CD4-positive, alpha-beta T cell treated with Interleukin-2 at 100 ng/mL for 4 hours (primary cell): ENCODE results near the gene AP1G1.
"Not testable (repeated sequence)": the region's sequence is repeated elsewhere in the genome, so short reads cannot be mapped to it uniquely, and the experiment has no call there.

Experiments
- DNase-seq: peaks from one replicate; pipeline ENCODE4 v3.0.0-alpha.2; 2020; ENCODE audit warnings: low spot score

Gene AP1G1

GRCh38 chr16:71808593-71809459, at the start of gene AP1G1:
Gene AP1G1, minus strand, starts transcription at chr16:71808834. Its CDS starts 19,355 bp downstream, at chr16:71789479.
- peak; percentile 97 for DNase-seq

GRCh38 chr16:71855937-71856662, 47.5 kb upstream of the AP1G1 start:
- DNase-seq, result peak; percentile 65

GRCh38 chr16:71854369-71854948, 45.8 kb upstream of the AP1G1 start:
- DNase-seq, result no peak

- DNase-seq, result no peak
Measured at GRCh38 chr16:71853413-71853812, 44.8 kb upstream of the AP1G1 start.

- DNase-seq, result no peak
Measured at GRCh38 chr16:71852561-71852960, 43.9 kb upstream of the AP1G1 start.

GRCh38 chr16:71852158-71852557, 43.5 kb upstream of the AP1G1 start:
- no peak for DNase-seq

- no peak for DNase-seq
Measured at GRCh38 chr16:71851746-71852145, 43.1 kb upstream of the AP1G1 start.

GRCh38 chr16:71848622-71849021, 40.0 kb upstream of the AP1G1 start:
- no peak for DNase-seq

- no peak for DNase-seq
Measured at GRCh38 chr16:71847096-71847495, 38.5 kb upstream of the AP1G1 start.

- DNase-seq, result peak; percentile 11
Measured at GRCh38 chr16:71846431-71846830, 37.8 kb upstream of the AP1G1 start.

- peak; percentile 92 for DNase-seq
Measured at GRCh38 chr16:71845639-71846430, 37.2 kb upstream of the AP1G1 start, which contains the start of gene ATXN1L. Gene ATXN1L, plus strand, starts transcription at chr16:71845976. Its CDS starts 3,765 bp downstream, at chr16:71849741.

- no peak for DNase-seq
Measured at GRCh38 chr16:71843572-71843971, 34.9 kb upstream of the AP1G1 start.

- DNase-seq, result no peak
Measured at GRCh38 chr16:71840052-71840451, 31.4 kb upstream of the AP1G1 start.

GRCh38 chr16:71837150-71837549, 28.5 kb upstream of the AP1G1 start:
- DNase-seq, result no peak

- DNase-seq, result no peak
Measured at GRCh38 chr16:71834291-71834690, 25.7 kb upstream of the AP1G1 start.

GRCh38 chr16:71832112-71832511, 23.5 kb upstream of the AP1G1 start:
- DNase-seq, result not testable (repeated sequence)

- not testable (repeated sequence) for DNase-seq
Measured at GRCh38 chr16:71831698-71832097, 23.1 kb upstream of the AP1G1 start.

- no peak for DNase-seq
Measured at GRCh38 chr16:71830359-71830758, 21.7 kb upstream of the AP1G1 start.

GRCh38 chr16:71826533-71827017, 17.9 kb upstream of the AP1G1 start:
- no peak for DNase-seq

GRCh38 chr16:71817155-71817500, 8.5 kb upstream of the AP1G1 start:
- DNase-seq, result not testable (repeated sequence)

- peak; percentile 18 for DNase-seq
Measured at GRCh38 chr16:71811261-71811803, 2.7 kb upstream of the AP1G1 start.

- not testable (repeated sequence) for DNase-seq
Measured at GRCh38 chr16:71810155-71810530, 1.5 kb upstream of the AP1G1 start.
